Smooth muscle cell (in vitro differentiated cells): ENCODE data around the gene CLK3. TPM values are rescaled to one million over a fixed set of nuclear protein-coding genes. Genes with fewer than 3 reads are reported as not detected.

Source experiments
- DNase-seq: peaks from one replicate; lab custom pipeline; 2025; ENCODE audit not compliant: unreplicated experiment; lab: John Stamatoyannopoulos, UW
- H2AFZ ChIP-seq: fragments of 200-600 bp; sonication (generic); 2 replicates; pipeline ENCODE4 v1.6.0; 2016; ENCODE audit warnings: antibody characterized with exemption, low read depth, mild to moderate bottlenecking
- H3F3A ChIP-seq: fragments of 200-600 bp; sonication (generic); 2 replicates; pipeline ENCODE4 v1.6.0; 2017; ENCODE audit warnings: antibody characterized with exemption, low read depth
- H3K27ac ChIP-seq: fragments of 200-600 bp; sonication (generic); 2 replicates; pipeline ENCODE4 v1.5.1; 2016; ENCODE audit warnings: low read depth, mild to moderate bottlenecking
- H3K27me3 ChIP-seq: fragments of 200-600 bp; sonication (generic); 2 replicates; pipeline ENCODE4 v1.6.1; 2016; ENCODE audit warnings: low read depth, mild to moderate bottlenecking
- H3K36me3 ChIP-seq: fragments of 200-600 bp; sonication (generic); 2 replicates; pipeline ENCODE4 v1.5.1; 2016; ENCODE audit warnings: low read depth
- H3K4me1 ChIP-seq: fragments of 200-600 bp; sonication (generic); 2 replicates; pipeline ENCODE4 v1.5.1; 2016; ENCODE audit warnings: low read depth
- H3K4me2 ChIP-seq: fragments of 200-600 bp; sonication (generic); 2 replicates; pipeline ENCODE4 v1.6.0; 2016; ENCODE audit warnings: mild to moderate bottlenecking
- H3K4me3 ChIP-seq: fragments of 200-600 bp; sonication (generic); 2 replicates; pipeline ENCODE4 v1.5.1; 2016; ENCODE audit warnings: mild to moderate bottlenecking
- H3K79me2 ChIP-seq: fragments of 200-600 bp; sonication (generic); 2 replicates; pipeline ENCODE4 v1.6.0; 2016; ENCODE audit warnings: low read depth, mild to moderate bottlenecking
- H3K9ac ChIP-seq: fragments of 200-600 bp; sonication (generic); 2 replicates; pipeline ENCODE4 v1.6.0; 2016; ENCODE audit warnings: low read depth
- H3K9me3 ChIP-seq: fragments of 200-600 bp; sonication (generic); replicated peaks from 2 replicates; pipeline ENCODE4 v1.5.1; 2016; ENCODE audit warnings: low read depth
- H4K20me1 ChIP-seq: fragments of 200-600 bp; sonication (generic); 2 replicates; pipeline ENCODE4 v1.6.0; 2016; ENCODE audit warnings: low read depth
- CTCF ChIP-seq: fragments of 200-600 bp; sonication (generic); IDR thresholded peaks from 2 replicates; pipeline ENCODE4 v1.5.1; 2017; ENCODE audit warnings: borderline replicate concordance, mild to moderate bottlenecking, antibody characterized with exemption; ENCODE audit not compliant: insufficient read depth, poor library complexity, severe bottlenecking
- WGBS: methylation state at CpG from one replicate; pipeline ENCODE4 v1.1.7; 2016; ENCODE audit warnings: low lambda C conversion rate; 5-methylcytosine and 5-hydroxymethylcytosine counted together
- polyA plus RNA-seq: library from polyadenylated mRNA; unstranded; fragments of >200 nt; fragmentation: Nextera tagmentation; extraction: Ambion mirVana; gene quantifications from 2 replicates; pipeline ENCODE4 v1.2.1, GENCODE V29; 2016
- total RNA-seq: library from RNA; depleted of rRNA; stranded (reverse); fragments of >200 nt; gene quantifications from 2 replicates; pipeline ENCODE4 v1.2.3, GENCODE V29; 2014

CLK3 gene
- total and polyA plus RNA-seq, 2 experiments from 2014 or later: 68.8 to 105 TPM

DNA sequence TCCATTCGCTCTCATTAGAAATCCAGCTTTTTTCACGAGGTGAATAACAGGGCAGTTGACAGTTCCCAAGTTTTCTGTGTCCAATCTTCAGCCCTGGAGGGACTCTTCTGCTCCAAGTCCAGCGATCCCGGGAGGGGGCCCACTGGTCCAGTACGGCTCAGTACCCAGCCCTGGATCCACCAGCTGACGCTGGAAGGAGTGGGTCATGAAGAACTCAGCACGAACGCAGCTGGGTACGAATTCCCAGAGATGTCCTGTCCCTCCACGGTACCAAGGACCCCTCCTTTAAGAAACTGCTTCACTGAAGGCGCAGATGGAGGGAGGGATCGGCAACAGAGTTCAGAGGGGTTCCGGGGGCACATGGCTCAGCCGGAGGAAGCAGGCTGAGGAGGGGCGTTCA, 16.5 kb upstream of the CLK3 start:
- 98% methylated on average over 15 of the region's 15 CpGs for WGBS
- Histone ChIP-seq H3K9ac (no peak overlapping the region), H3K4me2 (no peak overlapping the region), H3K79me2 (no peaks in the 10 kb centered on the region), H3K4me1 (no peaks in the 10 kb centered on the region), H3F3A (no peaks in the 10 kb centered on the region), H4K20me1 (no peaks in the 10 kb centered on the region), H2AFZ (no peak overlapping the region), H3K27ac (no peak overlapping the region), H3K4me3 (no peak overlapping the region), H3K9me3 (no peaks in the 10 kb centered on the region), H3K27me3 (no peaks in the 10 kb centered on the region), H3K36me3 (no peaks in the 10 kb centered on the region)
- no peak for TF ChIP-seq CTCF
- DNase-seq: no peak

DNA sequence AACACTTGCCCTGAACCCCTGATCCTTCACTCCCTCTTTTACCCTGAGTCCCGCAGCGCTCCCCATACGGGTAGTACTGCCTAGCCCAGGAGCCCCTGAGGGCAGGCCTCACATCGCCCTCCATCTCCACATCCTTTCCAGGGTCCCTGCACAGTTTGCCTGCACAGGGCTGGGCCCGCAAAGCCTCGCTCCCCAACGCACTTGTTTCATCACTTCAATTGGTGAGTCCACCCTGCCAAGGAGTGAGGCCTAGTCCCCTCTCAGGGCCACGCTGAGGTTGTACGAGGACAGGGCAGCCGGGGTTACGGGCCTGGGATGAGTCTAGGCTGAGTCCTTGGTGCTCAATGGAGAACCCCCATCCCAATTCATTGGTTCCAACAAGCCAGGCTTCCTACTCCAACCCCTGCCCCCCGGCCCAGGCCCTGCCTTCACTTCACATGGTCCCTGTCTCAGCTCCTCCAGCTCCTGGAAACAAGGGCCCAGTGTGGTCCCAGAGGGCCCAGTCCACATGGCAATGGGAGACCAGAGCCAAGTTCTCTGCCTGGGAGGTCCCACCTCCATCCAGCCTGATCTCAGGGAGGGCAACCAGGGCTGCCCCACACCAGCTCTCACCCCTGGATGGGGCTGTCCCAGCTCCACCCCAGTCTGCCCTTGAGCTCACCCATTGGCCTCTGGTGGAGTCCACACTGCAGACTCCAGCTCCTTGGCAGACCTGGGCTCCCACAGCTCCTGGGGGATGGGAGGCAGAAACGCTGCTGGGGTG, 12.4 kb upstream of the CLK3 start:
- no peaks in the 10 kb centered on the region for H3K9me3 ChIP-seq
- H3K36me3 ChIP-seq: no peaks in the 10 kb centered on the region
- no peak overlapping the region for H3K9ac ChIP-seq
- H2AFZ ChIP-seq: no peak overlapping the region
- WGBS: 97% methylated on average over 13 of the region's 13 CpGs
- no peak for DNase-seq
- H3F3A ChIP-seq: no peaks in the 10 kb centered on the region
- no peak overlapping the region for H3K27ac ChIP-seq
- H4K20me1 ChIP-seq: no peaks in the 10 kb centered on the region
- no peaks in the 10 kb centered on the region for H3K27me3 ChIP-seq
- H3K4me2 ChIP-seq: no peak overlapping the region
- no peak overlapping the region for H3K4me3 ChIP-seq
- no peak for TF ChIP-seq CTCF
- H3K4me1 ChIP-seq: no peaks in the 10 kb centered on the region
- H3K79me2 ChIP-seq: no peaks in the 10 kb centered on the region

DNA sequence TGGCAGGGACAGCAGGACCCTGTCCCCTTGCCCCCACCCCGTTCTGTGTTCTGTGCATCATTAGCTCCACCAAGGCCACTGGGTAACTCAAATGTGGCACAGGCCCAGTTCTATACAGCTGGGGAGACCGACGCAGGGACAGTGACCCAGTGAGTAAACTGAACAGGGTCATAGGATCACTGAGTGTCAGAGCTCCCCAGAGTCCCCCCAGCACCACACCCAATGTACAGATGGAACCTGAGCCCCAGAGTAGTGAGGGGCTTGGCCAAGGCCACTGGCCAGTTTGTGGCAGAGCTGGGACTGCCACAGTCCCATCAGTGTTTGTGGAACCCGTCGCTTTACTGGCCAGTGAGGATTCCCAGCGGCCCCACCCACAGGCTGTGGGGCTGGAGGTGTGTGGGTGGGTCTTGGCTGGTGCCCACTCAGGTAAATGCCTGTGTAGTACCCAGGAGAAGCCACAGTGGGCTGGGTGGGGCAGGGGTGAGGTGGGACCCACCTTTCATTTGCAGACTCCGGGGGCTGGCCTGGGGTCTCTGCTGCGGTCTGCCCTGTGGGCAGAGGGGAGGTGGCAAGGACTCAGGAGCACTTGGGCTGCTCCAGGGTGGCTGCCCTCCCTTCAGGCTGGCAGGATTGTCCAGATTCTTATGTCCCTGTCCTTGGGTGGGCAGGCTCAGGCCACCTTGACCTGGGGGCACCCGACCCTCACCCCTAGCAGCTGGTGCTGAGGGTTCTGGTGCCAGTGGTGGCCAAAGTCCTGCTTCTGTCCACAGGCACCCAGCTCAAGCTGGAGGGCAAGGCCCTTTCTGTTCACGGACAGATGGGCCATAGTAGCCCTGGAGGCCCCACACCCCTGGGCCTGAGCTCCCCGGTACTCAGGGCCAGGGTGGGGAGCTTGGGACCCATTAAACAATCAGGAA, 11.6 kb upstream of the CLK3 start:
- no peak overlapping the region for H3K27ac ChIP-seq
- WGBS: 94% methylated on average over 11 of the region's 11 CpGs

More for the DNA sequence above, 11.6 kb upstream of the CLK3 start:
- Histone ChIP-seq H3K9ac (no peak overlapping the region), H3K4me1 (no peaks in the 10 kb centered on the region), H3K9me3 (no peaks in the 10 kb centered on the region), H3K4me2 (no peak overlapping the region), H3K79me2 (no peaks in the 10 kb centered on the region), H3K4me3 (no peak overlapping the region), H3K27me3 (no peaks in the 10 kb centered on the region), H4K20me1 (no peaks in the 10 kb centered on the region), H3K36me3 (no peaks in the 10 kb centered on the region), H2AFZ (no peak overlapping the region), H3F3A (no peaks in the 10 kb centered on the region)
- no peak for DNase-seq
- TF ChIP-seq CTCF: no peak
